ENCODE data around the gene GNPTAB.
A peak's percentile ranks its signal among the peaks of the same experiment; 100 is the strongest.
"Not testable (repeated sequence)": the region's sequence is repeated elsewhere in the genome, so short reads cannot be mapped to it uniquely, and the experiment has no call there.

GNPTAB gene

GRCh38 chr12:101823891-101824290 is 6.9 kb downstream of the GNPTAB start:
- H3K9ac ChIP-seq (ENCODE audit: low read length) = no peak overlapping the region

GRCh38 chr12:101823039-101823438 is 7.7 kb downstream of the GNPTAB start:
- H3K23ac ChIP-seq (ENCODE audit: low read length in 2 of 2) = no peak overlapping the region
- H4K91ac ChIP-seq (ENCODE audit: low read length) = peak overlapping the region; percentile 32
- no peaks in the 10 kb centered on the region for H3K27me3 ChIP-seq (ENCODE audit: control insufficient read depth in 1 of 2, insufficient read depth in 1 of 2, low read length in 2 of 2)
- no peaks in the 10 kb centered on the region for H3K36me3 ChIP-seq (ENCODE audit: control insufficient read depth in 1 of 2, insufficient read depth in 2 of 2, low read depth in 1 of 2, low read length in 2 of 2)
- no peaks in the 10 kb centered on the region for H3K9me3 ChIP-seq (ENCODE audit: control insufficient read depth, low read length)
- H3K4me3 ChIP-seq (ENCODE audit: insufficient read depth in 1 of 2, low read depth in 1 of 2, low read length in 2 of 2) = no peak overlapping the region
- H3K18ac ChIP-seq (ENCODE audit: low read depth in 1 of 2, low read length in 2 of 2) = no peak overlapping the region
- no peak overlapping the region for H2BK120ac ChIP-seq (ENCODE audit: low read depth, low read length)
- H3K4ac ChIP-seq (ENCODE audit: low read depth in 1 of 2, low read length in 2 of 2) = no peak overlapping the region
- H2BK5ac ChIP-seq (ENCODE audit: low read depth, low read length, poor library complexity, severe bottlenecking) = no peak overlapping the region
- peaks cover 1% of the 10 kb centered on the region for H3K4me1 ChIP-seq (ENCODE audit: control insufficient read depth, insufficient read depth, low read depth, low read length)
- H3K9ac ChIP-seq (ENCODE audit: low read length) = no peak overlapping the region
- no peak overlapping the region for H2AFZ ChIP-seq (ENCODE audit: low read depth, low read length)
- peaks cover 36% of the 10 kb centered on the region for H3K79me1 ChIP-seq (replicated peaks; ENCODE audit: low read length, poor library complexity, severe bottlenecking)
- no peak overlapping the region for H3K14ac ChIP-seq (ENCODE audit: low read length in 2 of 2)
- no peak overlapping the region for H4K8ac ChIP-seq (ENCODE audit: low read length)
- H3K27ac ChIP-seq (ENCODE audit: low read length, poor library complexity, severe bottlenecking) = no peak overlapping the region
- no peak for DNase-seq
- H2AK5ac ChIP-seq (ENCODE audit: low read length, severe bottlenecking) = no peak overlapping the region
- H2BK15ac ChIP-seq (ENCODE audit: low read depth, poor library complexity, severe bottlenecking) = no peak overlapping the region
- WGBS = 99% methylated on average over 4 of the region's 4 CpGs
- H2BK12ac ChIP-seq (ENCODE audit: low read length in 2 of 2) = no peak overlapping the region
- H3K4me2 ChIP-seq (ENCODE audit: low read length, poor library complexity, severe bottlenecking) = no peak overlapping the region

More at GRCh38 chr12:101823891-101824290, 6.9 kb downstream of the GNPTAB start:
- H3K27me3 ChIP-seq (ENCODE audit: control insufficient read depth in 1 of 2, insufficient read depth in 1 of 2, low read length in 2 of 2) = no peaks in the 10 kb centered on the region
- H4K8ac ChIP-seq (ENCODE audit: low read length) = no peak overlapping the region
- no peaks in the 10 kb centered on the region for H3K36me3 ChIP-seq (ENCODE audit: control insufficient read depth in 1 of 2, insufficient read depth in 2 of 2, low read depth in 1 of 2, low read length in 2 of 2)
- H2BK15ac ChIP-seq (ENCODE audit: low read depth, poor library complexity, severe bottlenecking) = no peak overlapping the region
- DNase-seq = peak; percentile 50
- peaks cover 1% of the 10 kb centered on the region for H3K4me1 ChIP-seq (ENCODE audit: control insufficient read depth, insufficient read depth, low read depth, low read length)
- H2BK120ac ChIP-seq (ENCODE audit: low read depth, low read length) = no peak overlapping the region
- no peaks in the 10 kb centered on the region for H3K9me3 ChIP-seq (ENCODE audit: control insufficient read depth, low read length)
- no peak overlapping the region for H3K14ac ChIP-seq (ENCODE audit: low read length in 2 of 2)
- no peak overlapping the region for H3K4ac ChIP-seq (ENCODE audit: low read depth in 1 of 2, low read length in 2 of 2)
- no peak overlapping the region for H2BK5ac ChIP-seq (ENCODE audit: low read depth, low read length, poor library complexity, severe bottlenecking)
- no peak overlapping the region for H3K23ac ChIP-seq (ENCODE audit: low read length in 2 of 2)
- no peak overlapping the region for H3K4me3 ChIP-seq (ENCODE audit: insufficient read depth in 1 of 2, low read depth in 1 of 2, low read length in 2 of 2)
- H4K91ac ChIP-seq (ENCODE audit: low read length) = no peak overlapping the region
- no peak overlapping the region for H2AK5ac ChIP-seq (ENCODE audit: low read length, severe bottlenecking)
- H2BK12ac ChIP-seq (ENCODE audit: low read length in 2 of 2) = peak overlapping the region in 1 of 2 experiments; percentile 11
- no peak overlapping the region for H3K18ac ChIP-seq (ENCODE audit: low read depth in 1 of 2, low read length in 2 of 2)
- 37% methylated on average over 3 of the region's 3 CpGs for WGBS
- H3K27ac ChIP-seq (ENCODE audit: low read length, poor library complexity, severe bottlenecking) = no peak overlapping the region
- no peak overlapping the region for H2AFZ ChIP-seq (ENCODE audit: low read depth, low read length)
- peaks cover 31% of the 10 kb centered on the region for H3K79me1 ChIP-seq (replicated peaks; ENCODE audit: low read length, poor library complexity, severe bottlenecking)
- no peak overlapping the region for H3K4me2 ChIP-seq (ENCODE audit: low read length, poor library complexity, severe bottlenecking)

- Histone ChIP-seq H3K4ac (ENCODE audit: low read depth in 1 of 2, low read length in 2 of 2) (no peak overlapping the region), H3K36me3 (ENCODE audit: control insufficient read depth in 1 of 2, insufficient read depth in 2 of 2, low read depth in 1 of 2, low read length in 2 of 2) (no peaks in the 10 kb centered on the region), H4K91ac (ENCODE audit: low read length) (no peak overlapping the region), H4K8ac (ENCODE audit: low read length) (no peak overlapping the region), H3K9me3 (ENCODE audit: control insufficient read depth, low read length) (no peaks in the 10 kb centered on the region), H3K18ac (ENCODE audit: low read depth in 1 of 2, low read length in 2 of 2) (no peak overlapping the region), H3K14ac (ENCODE audit: low read length in 2 of 2) (no peak overlapping the region), H3K79me1 (replicated peaks; ENCODE audit: low read length, poor library complexity, severe bottlenecking) (peaks cover 44% of the 10 kb centered on the region), H3K27ac (ENCODE audit: low read length, poor library complexity, severe bottlenecking) (no peak overlapping the region), H2BK15ac (ENCODE audit: low read depth, poor library complexity, severe bottlenecking) (no peak overlapping the region), H3K4me3 (ENCODE audit: insufficient read depth in 1 of 2, low read depth in 1 of 2, low read length in 2 of 2) (no peak overlapping the region), H3K4me1 (ENCODE audit: control insufficient read depth, insufficient read depth, low read depth, low read length) (peaks cover under 1% of the 10 kb centered on the region), H2BK5ac (ENCODE audit: low read depth, low read length, poor library complexity, severe bottlenecking) (no peak overlapping the region), H2BK12ac (ENCODE audit: low read length in 2 of 2) (no peak overlapping the region), H3K9ac (ENCODE audit: low read length) (no peak overlapping the region), H2AFZ (ENCODE audit: low read depth, low read length) (no peak overlapping the region), H2BK120ac (ENCODE audit: low read depth, low read length) (no peak overlapping the region), H3K27me3 (ENCODE audit: control insufficient read depth in 1 of 2, insufficient read depth in 1 of 2, low read length in 2 of 2) (no peaks in the 10 kb centered on the region), H3K23ac (ENCODE audit: low read length in 2 of 2) (no peak overlapping the region), H3K4me2 (ENCODE audit: low read length, poor library complexity, severe bottlenecking) (no peak overlapping the region), H2AK5ac (ENCODE audit: low read length, severe bottlenecking) (no peak overlapping the region)
- DNase-seq = no peak
- WGBS = no CpG with 5 or more reads among the region's 2 CpGs
Observed at GRCh38 chr12:101819467-101819866, 11.3 kb downstream of the GNPTAB start.

- H3K14ac ChIP-seq (ENCODE audit: low read length in 2 of 2); H3K9me3 ChIP-seq (ENCODE audit: control insufficient read depth, low read length); H3K36me3 ChIP-seq (ENCODE audit: control insufficient read depth in 1 of 2, insufficient read depth in 2 of 2, low read depth in 1 of 2, low read length in 2 of 2); H2BK120ac ChIP-seq (ENCODE audit: low read depth, low read length); H3K27me3 ChIP-seq (ENCODE audit: control insufficient read depth in 1 of 2, insufficient read depth in 1 of 2, low read length in 2 of 2); H2AFZ ChIP-seq (ENCODE audit: low read depth, low read length); H3K4me1 ChIP-seq (ENCODE audit: control insufficient read depth, insufficient read depth, low read depth, low read length); H3K18ac ChIP-seq (ENCODE audit: low read depth in 1 of 2, low read length in 2 of 2); H2BK15ac ChIP-seq (ENCODE audit: low read depth, poor library complexity, severe bottlenecking); H3K4me3 ChIP-seq (ENCODE audit: insufficient read depth in 1 of 2, low read depth in 1 of 2, low read length in 2 of 2); H3K27ac ChIP-seq (ENCODE audit: low read length, poor library complexity, severe bottlenecking); H3K4me2 ChIP-seq (ENCODE audit: low read length, poor library complexity, severe bottlenecking); H3K23ac ChIP-seq (ENCODE audit: low read length in 2 of 2); H3K9ac ChIP-seq (ENCODE audit: low read length); H2BK5ac ChIP-seq (ENCODE audit: low read depth, low read length, poor library complexity, severe bottlenecking); H4K8ac ChIP-seq (ENCODE audit: low read length); DNase-seq; H2AK5ac ChIP-seq (ENCODE audit: low read length, severe bottlenecking); H4K91ac ChIP-seq (ENCODE audit: low read length); H2BK12ac ChIP-seq (ENCODE audit: low read length in 2 of 2); H3K4ac ChIP-seq (ENCODE audit: low read depth in 1 of 2, low read length in 2 of 2): not testable (repeated sequence)
- 97% methylated on average over 3 of the region's 4 CpGs for WGBS
- peaks cover 45% of the 10 kb centered on the region for H3K79me1 ChIP-seq (replicated peaks; ENCODE audit: low read length, poor library complexity, severe bottlenecking)
Observed at GRCh38 chr12:101818689-101819088, 12.1 kb downstream of the GNPTAB start.
